A204.1 (cell line): ENCODE data around the gene PDCD4.
A peak's percentile ranks its signal among the peaks of the same experiment; 100 is the strongest.
"Not testable (repeated sequence)": the region's sequence is repeated elsewhere in the genome, so short reads cannot be mapped to it uniquely, and the experiment has no call there.

Experiments used
- FAIRE-seq: peaks from 2 replicates; lab custom pipeline; 2012; peaks lifted over from hg19 to GRCh38; lab: Jason Lieb, UNC

The PDCD4 gene

GRCh38 chr10:110861930-110862649 is 9.6 kb upstream of the PDCD4 start:
- FAIRE-seq: no peak

- FAIRE-seq: no peak
Measured at GRCh38 chr10:110862961-110863360, 8.8 kb upstream of the PDCD4 start.

- no peak for FAIRE-seq
Measured at GRCh38 chr10:110863361-110863760, 8.4 kb upstream of the PDCD4 start.

- FAIRE-seq: no peak
Measured at GRCh38 chr10:110863956-110864355, 7.8 kb upstream of the PDCD4 start.

GRCh38 chr10:110864662-110865140 is 7.0 kb upstream of the PDCD4 start:
- no peak for FAIRE-seq

GRCh38 chr10:110865186-110865808 is 6.4 kb upstream of the PDCD4 start:
- FAIRE-seq: no peak

- no peak for FAIRE-seq
Measured at GRCh38 chr10:110865809-110866482, 5.8 kb upstream of the PDCD4 start.

GRCh38 chr10:110867011-110867806 is 4.5 kb upstream of the PDCD4 start:
- FAIRE-seq: not testable (repeated sequence)

GRCh38 chr10:110867807-110868465 is 3.8 kb upstream of the PDCD4 start:
- no peak for FAIRE-seq

- no peak for FAIRE-seq
Measured at GRCh38 chr10:110868981-110869380, 2.7 kb upstream of the PDCD4 start.

- FAIRE-seq: no peak
Measured at GRCh38 chr10:110870823-110871297, 868 bp upstream of the PDCD4 start.

- no peak for FAIRE-seq
Measured at GRCh38 chr10:110872145-110872983, 636 bp downstream of the PDCD4 start.

GRCh38 chr10:110872984-110873923 is 1.5 kb downstream of the PDCD4 start:
- FAIRE-seq: peak; percentile 55

- no peak for FAIRE-seq
Measured at GRCh38 chr10:110873951-110874350, 2.2 kb downstream of the PDCD4 start.

GRCh38 chr10:110876000-110876399 is 4.3 kb downstream of the PDCD4 start:
- no peak for FAIRE-seq

GRCh38 chr10:110876788-110877187 is 5.1 kb downstream of the PDCD4 start:
- FAIRE-seq: peak; percentile 74

GRCh38 chr10:110880012-110880411 is 8.3 kb downstream of the PDCD4 start:
- no peak for FAIRE-seq

- FAIRE-seq: no peak
Measured at GRCh38 chr10:110881247-110881646, 9.5 kb downstream of the PDCD4 start.

- no peak for FAIRE-seq
Measured at GRCh38 chr10:110881905-110882304, 10.2 kb downstream of the PDCD4 start.

- peak; percentile 92 for FAIRE-seq
Measured at GRCh38 chr10:110883924-110884323, 12.2 kb downstream of the PDCD4 start.
